CD4-positive, alpha-beta T cell treated with Interleukin-1 beta for 1 hour (primary cell): ENCODE measurements around the gene DHRS2.
"Not testable (repeated sequence)": the region's sequence is repeated elsewhere in the genome, so short reads cannot be mapped to it uniquely, and the experiment has no call there.

ENCODE experiments used
- DNase-seq, 2 donors: peaks; one replicate each; pipeline ENCODE4 v3.0.0-alpha.2; 2020 to 2022

DHRS2 gene

DNA sequence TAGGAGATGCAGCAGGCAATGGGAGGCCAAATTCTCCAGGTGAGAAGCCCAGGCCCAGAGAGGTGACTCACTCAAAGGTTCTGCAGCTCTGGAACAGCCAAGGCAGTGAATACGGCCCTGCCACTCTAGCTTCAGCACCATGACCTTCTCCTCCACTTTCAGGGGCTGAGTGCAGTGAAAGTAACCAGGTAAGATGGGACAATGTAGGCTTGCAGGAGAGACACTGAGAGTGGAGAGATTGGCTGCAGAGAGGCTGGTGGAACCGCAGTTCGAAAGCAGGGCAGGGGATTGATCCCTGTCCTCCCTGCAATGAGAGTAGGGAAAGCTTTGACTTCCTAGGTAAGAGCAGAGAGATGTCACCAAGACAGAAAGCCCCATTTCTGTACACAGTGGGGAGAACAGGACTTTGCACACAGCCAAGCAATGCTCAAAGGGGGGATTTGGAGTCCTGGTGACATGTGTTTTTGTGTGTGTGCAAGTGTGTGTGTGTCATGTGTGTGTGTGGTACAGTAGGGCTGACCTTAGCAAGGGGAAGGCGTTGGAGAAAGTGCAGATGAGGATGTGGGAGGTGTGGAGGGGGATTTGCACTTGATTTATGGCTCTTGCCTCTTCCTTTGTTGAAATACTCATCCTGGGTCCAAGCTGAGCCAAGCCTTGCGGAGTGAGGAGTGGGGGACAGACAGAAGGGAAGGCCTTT, 12.7 kb downstream of the DHRS2 start:
- no peak for DNase-seq

GRCh38 chr14:23650506-23650905, 14.3 kb downstream of the DHRS2 start:
- DNase-seq = no peak

- no peak for DNase-seq
Measured at GRCh38 chr14:23653051-23653450, 16.9 kb downstream of the DHRS2 start.

DNA sequence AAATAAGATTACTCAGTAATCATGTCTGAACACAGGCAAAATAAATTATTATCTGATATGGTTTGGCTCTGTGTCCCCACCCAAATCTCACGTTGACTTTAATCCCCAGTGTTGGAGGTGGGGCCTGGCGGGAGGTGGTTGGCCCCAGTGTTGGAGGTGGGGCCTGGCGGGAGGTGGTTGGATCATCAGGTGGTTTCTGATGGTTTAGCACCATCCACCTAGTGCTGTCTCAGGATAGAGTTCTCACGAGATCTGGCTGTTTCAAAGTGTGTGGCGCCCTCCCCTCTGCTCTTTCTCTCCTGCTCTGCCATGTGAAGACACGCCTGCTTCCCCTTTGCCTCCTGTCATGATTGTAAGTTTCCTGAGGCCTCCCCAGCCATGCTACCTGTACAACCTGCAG, 18.1 kb downstream of the DHRS2 start:
- no peak for DNase-seq

- no peak for DNase-seq
Measured at GRCh38 chr14:23657959-23658470, 21.9 kb downstream of the DHRS2 start.

DNA sequence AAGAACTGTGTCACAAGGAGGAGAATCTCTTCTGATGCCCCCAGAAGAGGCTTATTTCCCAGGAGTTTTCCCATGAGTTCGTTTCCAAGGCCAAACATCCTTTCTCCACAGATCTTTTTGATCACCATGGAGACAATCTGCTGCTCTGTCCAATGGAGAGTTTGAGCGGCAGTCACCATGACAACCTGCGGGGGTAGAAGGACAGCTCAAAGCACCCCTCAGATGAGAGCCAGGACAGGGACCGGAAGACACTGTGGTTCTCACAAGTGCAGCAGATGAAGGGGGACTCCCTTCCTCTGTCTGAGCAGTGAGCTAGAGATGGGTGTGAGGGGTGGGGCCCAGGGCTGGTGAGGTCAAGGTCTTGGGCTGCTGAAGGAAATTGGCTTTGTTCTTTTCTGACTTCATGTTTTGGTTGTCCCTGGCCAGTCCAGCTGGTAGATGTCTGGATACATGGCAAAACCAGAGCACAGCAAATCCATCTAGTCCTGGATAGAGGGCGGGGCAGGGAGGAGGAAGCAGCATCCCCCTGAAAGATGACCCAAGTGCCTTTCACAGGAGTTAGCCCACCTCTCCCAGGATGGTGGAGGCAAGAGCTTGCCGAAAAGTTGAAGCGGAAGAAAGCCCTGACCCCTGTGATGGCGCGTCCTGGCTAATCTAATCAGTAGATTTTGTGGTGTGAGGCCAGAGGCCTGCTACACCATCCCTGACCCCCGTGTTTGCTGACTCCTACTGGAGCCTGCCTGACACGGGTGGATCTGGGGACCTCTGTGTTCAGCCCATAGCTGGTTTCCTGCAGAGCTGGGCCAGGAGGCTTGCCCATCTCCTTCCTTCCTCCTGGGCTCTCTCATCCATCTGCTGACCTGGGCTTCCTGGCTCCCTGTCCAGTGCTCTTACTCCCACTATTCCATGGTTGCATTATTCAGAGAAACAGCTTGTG, 24.4 kb downstream of the DHRS2 start:
- DNase-seq = peak; percentile 60 to 70

- no peak for DNase-seq
Measured at GRCh38 chr14:23661542-23661941, 25.4 kb downstream of the DHRS2 start.

DNA sequence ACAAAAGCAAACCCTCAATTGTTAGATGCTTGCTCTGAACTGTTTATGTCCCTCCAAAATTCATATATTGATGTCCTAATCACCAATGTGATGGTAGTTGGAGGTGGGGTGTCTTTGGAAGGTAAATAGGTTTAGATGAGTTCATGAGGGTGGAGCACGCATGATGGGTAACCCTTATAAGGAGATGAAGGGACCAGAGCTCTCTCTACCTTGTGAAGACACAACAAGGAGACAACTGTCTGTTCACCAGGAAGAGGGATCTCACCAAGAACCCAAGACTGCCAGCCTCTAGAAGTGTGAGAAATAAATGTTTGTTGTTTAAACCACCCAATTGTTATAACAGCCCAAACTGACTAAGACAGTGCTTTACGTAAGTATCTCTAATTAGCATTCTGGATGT, 27.0 kb downstream of the DHRS2 start:
- DNase-seq = peak in 1 of 2 donors; percentile 25

DNA sequence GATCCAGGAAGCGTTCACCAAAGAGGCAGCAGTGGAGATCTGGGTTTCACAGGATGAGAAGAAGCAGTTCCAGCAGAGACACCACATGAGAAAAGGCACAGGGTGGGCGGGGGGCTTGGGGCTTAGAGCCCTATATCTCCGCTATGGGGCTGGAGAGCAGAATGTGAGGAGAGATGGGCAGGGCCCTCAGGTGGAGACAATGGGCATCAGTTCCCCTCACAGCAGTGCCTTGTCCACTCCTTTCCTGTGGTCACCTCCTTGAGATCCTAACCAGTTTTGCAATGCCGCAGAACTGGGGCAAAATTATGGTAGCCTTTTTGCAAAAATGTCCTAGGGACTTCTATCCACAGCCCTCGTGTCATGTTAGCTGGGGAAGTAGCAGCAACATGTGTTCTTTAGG, 27.5 kb downstream of the DHRS2 start:
- DNase-seq = no peak

DNA sequence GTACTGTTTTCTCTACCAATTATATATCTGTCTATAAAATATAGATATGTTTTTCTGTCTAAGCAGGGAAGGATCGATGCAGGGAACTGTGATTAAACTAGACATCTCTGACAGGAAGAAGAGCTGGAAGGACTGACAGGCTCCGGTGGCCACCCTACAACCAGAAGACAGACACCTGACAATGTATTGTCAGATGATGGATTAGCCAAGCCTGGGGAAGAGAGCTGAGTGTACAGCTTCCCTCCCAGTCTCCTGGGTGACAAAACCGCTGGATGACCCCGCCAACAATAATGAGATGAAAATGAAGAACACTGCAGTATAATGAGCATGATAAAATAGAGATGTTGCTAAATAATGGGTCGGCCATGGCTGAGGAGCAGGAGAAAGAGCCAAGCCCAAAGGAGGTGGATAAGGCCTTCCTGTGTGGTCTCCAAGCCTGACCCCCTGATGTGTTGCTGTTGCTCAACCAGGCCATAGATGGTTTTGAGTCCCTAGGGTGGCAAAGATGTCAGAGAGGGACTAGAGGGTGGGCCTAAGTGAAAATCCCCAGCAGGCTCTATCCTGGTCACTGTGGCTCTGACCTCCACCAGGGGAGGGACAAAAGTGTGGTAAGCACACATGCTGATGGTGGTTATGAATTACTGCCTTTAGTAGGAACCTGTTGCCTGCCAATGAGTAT, 28.2 kb downstream of the DHRS2 start:
- DNase-seq = no peak

- DNase-seq = no peak
Measured at GRCh38 chr14:23665302-23666016, 29.3 kb downstream of the DHRS2 start.

DNA sequence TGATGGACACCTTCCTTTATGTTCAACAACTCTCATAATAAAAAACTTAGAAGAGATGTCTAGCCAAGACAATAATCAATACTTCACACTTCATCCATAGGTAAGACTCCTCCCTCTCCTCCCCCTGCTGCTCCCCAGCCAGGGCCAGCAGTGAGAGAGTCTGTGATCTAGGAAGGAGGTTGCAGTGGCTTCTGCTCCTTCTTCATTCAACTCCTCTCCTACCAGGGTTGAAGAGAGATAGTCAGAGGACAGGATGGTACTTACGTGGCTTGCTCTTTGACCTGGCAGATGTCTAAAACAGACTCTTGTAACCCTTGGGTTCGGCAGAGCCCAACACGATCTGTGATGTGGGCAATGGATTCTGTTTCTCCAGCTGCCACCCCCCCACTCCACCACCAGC, 31.0 kb downstream of the DHRS2 start:
- no peak for DNase-seq

GRCh38 chr14:23669441-23669840, 33.3 kb downstream of the DHRS2 start:
- DNase-seq = no peak

GRCh38 chr14:23670481-23670880, 34.3 kb downstream of the DHRS2 start:
- no peak for DNase-seq

DNA sequence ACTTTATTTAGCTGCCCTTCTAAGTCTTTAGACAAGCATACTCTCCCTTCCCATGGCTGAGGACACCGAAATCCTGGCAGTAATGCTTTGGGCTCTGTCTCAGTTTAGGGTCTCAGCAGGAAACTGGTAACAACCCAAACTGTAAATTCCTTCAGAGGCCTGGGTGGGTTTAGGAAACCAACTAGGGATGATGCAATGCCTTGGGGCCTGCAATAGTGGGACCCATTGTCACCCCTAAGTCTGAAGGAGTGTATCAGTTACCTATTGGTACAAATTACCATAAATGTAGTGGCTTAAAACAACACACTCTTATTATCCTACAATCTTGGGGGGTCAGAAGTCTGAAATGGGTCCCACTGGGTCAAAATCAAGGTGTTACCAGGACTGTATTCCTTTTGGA, 36.0 kb downstream of the DHRS2 start:
- no peak for DNase-seq

- DNase-seq = no peak
Measured at GRCh38 chr14:23675337-23675736, 39.2 kb downstream of the DHRS2 start.

DNA sequence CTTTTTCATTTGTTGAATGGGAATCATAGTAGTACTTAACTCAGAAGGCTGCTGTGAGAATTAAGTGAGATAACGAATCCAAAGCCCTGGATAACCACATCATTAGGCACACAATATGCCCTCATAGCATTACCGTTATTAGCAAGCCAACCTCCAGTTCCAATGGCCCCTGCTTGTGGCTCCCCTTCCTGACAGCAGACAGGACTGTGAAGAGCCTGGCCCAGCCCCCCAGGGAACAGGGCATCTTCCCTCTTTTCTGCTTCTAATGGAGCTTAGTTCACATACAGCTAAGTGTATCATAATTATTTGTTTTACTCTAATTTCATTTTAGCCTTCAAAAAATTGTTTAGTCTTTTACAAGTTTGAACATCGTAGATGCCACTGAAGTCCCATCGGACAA, 39.7 kb downstream of the DHRS2 start:
- no peak for DNase-seq

- no peak for DNase-seq
Measured at GRCh38 chr14:23681337-23681736, 45.2 kb downstream of the DHRS2 start.

GRCh38 chr14:23689709-23690514, 53.7 kb downstream of the DHRS2 start:
- DNase-seq = not testable (repeated sequence)

DNA sequence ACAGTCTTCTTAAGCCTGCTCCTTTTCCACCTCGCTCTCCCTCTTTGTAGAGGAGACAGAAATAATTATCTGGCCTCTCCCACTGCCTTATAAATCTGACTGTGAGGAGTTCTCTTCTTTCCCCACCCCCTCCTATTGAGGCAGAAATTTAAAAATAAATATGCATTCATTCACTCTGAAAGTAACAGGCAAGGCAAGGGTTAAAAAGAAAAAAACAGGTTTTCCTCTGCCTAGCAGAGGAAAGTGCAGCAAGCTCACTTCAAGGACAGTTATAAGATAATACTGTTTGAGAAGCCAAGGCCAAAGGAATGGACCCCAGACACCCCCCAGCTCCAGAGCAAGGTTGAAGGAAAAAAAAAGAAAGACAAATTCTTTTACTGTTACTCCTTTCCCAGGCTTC, 56.3 kb downstream of the DHRS2 start:
- DNase-seq = no peak

GRCh38 chr14:23693252-23693775, 57.1 kb downstream of the DHRS2 start:
- no peak for DNase-seq
